ENCODE results near the gene ZFHX3.

Gene ZFHX3

DNA sequence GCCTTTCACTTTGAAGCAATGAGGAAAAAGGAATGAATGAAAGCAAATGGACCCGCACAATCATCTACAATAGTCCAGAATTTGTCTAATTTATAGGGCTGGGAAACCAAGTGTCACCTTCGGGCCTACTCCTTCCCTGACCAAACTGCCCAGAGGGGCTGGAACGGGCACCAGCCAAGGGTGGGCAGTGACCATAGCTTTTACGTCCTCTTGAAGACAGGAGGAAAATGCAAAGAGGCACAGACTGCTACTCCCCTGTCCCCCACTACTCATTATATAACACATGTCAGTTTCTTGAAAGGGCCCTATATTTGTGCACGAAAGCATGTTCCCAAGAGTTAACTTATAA is 122.3 kb downstream of the ZFHX3 start:
- no peak for DNase-seq

DNA sequence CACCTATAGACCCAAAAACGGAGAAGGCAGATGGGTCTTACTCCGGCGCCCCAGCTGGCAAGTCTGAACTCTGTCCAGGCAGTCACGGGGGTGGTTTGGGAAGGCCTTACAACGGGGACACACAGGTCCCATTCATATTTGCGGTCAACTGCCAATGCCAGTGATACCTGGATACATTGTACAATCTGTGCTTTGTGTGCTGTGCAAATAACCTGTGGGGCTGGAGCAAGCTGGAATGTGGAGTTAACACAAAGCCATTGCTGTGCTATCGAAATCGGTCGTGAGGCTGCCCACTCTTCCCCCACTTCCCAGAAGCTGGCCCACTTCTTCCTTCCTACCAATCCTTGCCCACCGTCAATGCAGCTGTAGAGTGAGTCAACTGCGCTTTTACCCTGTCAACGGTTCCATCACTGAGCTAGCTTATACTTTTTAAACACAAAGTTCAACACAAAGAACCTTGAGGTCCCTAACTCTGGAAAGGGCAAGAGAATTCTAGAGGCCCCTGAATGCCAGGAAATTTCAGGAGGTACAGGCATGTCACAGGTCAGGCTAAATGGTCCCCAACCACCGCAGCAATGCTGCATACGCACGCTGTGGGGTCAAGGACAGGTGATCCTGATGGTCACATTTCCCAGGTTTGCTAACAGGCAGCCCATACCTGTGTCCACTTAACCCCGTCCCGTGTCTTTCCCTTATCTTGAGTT is 122.8 kb downstream of the ZFHX3 start:
- no peak for DNase-seq

DNA sequence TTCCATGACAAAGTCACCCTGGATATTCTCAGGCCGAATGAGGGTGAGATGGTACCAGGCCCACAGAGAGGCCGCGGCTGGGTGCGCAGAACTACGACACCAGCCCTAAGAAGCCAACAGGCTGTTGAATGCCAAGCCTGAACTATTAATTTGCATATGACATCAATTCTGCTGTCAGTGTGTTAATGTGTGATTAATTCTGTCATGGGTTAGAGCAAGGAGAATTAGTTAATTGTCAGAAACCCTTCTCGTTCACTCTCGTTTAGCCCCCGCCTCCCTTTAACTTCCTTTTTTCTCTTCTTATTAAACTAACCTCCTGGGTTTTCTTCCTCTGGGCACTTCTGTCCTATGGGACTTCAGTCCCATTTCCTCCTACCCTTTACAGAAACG is 123.4 kb downstream of the ZFHX3 start:
- DNase-seq = no peak

DNA sequence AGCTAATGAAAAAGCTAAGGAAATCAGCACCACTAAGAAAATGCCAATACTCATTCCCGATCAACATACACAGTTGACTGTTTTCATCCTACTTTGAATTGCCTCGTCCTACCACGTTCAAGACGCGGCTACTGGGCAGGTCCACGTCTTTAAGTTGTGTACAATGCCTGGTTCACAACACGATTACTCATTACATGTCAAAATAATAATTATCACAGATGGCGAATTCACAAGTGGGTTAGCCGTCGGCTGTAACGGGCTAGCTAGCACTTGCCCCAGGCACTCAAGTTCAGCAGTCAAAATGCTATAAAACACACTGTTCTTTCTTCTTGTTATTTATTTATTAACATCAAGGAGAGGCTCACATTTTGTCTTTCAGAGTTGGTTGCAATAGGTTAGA is 124.2 kb downstream of the ZFHX3 start:
- DNase-seq = no peak

DNA sequence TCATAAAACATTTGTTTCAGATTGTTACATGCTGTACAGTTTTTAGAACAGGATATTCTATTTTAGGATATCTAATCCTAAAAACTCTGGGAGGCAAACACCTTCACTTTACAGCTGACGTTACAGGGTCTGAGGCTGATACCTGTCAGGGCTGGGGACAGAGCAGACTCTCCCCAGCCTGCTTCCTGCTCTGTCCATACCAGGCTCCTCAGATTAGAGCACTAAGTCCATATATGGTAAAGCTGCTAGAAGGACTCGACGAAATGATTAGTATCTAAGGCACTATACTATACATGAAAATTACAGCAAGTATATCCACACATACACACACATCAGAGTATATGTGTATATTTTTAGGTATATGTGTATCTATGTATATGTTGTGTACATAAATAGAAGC is 125.2 kb downstream of the ZFHX3 start:
- DNase-seq = no peak

DNA sequence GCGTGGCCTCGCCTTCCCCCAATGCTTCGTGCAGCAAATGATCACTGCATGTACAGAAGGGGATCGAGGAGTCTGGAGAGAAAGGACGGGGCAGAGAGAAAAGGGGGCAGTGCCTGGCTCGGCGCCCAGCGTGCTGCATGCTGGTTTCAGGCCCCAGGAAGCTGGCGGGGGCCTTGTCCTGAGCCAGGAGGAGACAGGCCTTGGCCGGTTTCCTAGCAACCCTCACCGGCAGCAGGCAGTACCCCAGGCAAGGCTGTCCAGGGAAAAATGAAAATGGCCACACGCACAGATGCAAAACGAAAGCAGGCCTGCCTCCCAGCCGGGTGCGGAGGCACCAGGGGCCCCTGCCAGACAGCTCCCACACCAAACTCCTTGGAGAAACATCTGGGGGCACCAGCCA is 126.3 kb downstream of the ZFHX3 start:
- DNase-seq = no peak

DNA sequence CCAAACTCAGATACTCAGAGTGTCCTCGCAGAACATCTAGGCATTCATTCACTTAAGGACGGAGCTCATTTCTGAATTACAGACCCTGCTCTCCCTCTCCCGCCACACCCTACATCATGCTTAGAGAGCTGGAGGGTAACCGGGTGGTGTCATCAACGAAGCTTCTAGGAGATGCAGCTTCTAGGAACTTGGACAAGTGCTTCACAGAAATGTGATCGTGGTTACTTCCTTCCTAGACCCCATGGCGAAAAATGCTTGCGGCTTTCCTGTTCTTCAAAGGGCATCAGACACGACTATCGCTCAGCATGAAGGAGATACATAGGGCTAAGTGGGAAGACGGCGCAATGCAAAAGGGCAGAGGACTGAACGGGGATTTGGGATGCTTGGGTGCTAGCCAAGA is 126.8 kb downstream of the ZFHX3 start:
- DNase-seq = no peak

DNA sequence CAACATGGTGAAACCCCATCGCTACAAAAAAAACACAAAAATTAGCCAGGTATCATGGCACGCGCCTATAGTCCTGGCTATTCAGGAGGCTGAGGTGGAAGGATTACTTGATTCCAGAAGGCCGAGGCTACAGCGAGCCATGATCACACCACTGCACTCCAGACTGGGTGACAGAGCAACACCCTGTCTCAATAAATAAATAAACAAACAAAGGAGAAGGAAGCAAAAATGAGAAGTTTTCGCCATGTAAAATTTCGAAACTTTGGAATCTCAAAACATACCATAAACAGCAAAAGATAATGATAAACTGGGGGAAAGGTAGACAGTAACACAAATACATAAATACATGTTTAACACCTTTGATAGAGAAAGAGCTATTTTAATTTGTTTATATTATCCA is 130.9 kb downstream of the ZFHX3 start:
- DNase-seq = no peak

DNA sequence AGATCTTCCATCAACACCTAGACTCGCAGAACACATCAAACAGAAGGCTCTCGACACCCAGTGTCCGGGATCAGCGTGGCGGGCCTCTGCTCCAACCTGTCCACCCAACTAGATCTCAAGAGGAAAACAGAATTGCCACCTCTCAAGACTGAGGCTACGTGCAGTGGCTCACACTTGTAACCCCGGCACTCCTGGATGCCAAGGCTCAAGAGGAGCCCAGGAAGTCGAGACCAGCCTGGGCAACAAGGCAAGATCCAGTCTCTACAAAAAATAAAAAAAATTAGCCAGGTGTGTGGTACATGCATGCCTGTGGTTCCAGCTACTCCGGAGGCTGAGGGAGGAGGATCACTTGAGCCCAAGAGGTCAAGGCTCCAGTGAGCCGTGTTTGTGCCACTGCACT is 132.6 kb downstream of the ZFHX3 start:
- DNase-seq = no peak

DNA sequence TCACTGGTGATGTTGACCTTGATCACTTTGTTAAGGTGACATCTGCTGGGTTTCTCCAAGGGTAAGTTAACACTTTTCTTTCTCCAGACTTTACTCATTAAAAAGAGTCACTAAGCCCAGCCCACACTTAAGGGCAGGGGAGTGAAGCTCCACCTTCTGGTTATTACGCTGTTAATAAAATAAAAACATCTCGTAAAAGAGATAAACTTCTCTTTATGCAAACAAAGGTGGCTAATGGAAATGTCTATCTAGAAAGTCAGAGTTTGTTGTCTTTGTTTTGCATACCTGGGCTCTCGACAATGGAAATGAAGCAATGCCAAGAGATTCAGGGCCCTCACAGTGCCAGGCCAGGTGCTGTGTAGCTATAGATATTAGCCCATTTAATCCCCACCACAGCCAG is 134.4 kb downstream of the ZFHX3 start:
- DNase-seq = no peak

DNA sequence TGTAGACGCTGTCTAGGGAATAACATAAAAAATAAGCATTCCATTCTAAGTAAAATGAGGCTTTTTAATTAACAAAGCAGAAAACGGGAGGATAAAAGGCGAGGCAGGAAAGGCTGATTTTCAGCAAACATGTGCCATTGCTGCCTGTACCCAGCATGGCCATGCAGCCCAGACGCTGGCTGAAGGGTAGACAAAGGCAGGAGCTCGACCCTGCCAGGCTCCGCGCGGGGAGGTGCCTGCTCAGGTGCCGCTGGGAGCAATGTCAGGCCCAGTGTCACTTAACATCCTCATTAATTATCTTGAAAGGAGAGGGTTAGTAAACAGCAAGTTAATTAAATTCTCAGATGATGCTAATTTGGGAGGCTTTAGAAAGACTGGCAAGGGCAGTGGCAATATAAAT is 136.0 kb downstream of the ZFHX3 start:
- DNase-seq = no peak

DNA sequence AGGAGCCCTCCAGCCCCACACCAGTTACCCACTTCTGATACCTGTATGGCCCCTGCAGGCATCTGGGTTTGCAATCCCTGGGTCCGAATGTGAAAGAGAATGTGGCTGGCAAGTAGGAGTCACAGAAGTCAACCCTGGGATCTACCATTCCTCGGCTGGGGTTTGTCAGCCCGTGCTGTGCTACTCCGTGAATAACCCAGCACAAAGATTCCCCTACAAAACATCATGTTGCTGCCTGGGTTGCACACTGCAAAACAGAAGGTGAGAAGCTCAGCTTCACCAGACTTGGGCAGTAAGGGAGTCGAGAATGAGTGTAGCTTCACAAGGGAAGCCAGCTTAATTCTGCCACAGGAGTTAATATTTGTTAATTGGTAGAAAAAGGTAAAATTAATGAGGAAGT is 137.1 kb downstream of the ZFHX3 start:
- DNase-seq = no peak

DNA sequence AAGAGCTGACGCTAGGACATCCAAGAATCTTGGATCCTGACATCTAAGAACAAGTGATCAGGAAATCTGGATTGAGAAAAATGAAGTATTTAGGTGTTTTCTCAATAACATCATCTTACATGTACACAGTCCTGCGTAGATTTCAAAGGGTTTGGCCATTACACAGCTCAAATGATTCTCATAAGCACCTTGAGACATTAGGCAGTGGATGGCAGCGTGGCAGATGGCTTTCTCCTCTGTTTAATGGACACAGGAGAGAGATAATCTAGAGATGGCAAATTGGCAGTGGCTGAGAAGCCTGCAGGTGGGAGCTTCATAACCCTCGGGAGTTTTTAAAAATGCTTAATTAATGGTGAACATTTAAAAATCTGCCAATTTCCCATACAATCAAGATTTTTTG is 137.5 kb downstream of the ZFHX3 start:
- no peak for DNase-seq

DNA sequence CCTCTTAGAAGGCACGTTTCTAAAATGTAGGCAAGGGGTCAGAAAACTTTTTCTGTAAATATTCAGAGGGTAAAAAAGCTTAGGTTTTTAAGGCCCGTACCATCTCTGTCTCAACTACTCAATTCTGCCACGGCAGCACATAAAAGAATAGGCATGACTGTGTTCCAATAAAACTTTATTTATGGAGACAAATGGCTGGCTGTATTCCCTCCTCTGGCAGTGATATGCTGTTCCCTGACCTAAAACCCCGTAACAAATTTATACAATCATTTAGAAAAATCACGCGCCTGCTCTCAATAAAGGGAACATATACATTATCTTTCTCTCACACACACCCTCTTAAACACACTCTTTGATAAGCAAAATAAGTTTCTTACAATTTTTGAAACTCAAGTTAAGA is 138.7 kb downstream of the ZFHX3 start:
- no peak for DNase-seq

DNA sequence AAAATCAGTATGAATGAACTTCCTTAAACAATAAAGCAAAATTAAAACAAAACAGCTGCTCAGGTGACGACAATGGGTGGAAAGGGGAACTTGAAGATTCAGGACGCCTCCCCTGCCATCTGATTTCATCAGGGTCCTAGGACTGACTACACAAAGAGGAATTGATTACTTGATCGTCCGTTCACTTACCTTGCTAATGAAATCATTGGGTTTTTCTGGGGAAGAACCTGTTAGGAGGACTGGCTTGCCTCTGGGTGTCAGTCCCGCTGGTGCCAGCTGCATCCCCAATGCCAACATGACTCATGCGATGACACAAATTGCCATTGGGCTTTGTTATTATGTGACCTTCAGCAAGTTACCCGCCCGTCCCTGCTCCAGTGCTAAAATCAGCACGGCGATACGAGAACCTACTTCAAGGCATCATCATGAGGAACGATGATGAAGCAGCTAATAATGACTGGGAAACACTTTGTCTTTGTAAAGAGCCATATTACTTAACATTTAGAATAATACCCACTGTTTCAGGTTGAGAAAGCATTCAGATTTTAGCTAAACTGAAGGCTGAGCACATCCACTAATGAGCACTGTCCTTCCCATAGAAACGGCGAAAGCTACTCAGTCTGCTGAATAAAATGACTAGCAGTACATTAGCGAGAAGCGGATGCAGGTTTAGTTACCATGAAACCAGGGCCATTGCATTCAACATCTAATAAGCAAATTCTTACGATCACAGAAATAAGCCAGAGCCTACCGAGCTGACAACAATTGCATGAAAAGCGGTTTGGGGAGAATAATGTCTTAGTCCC is 139.4 kb downstream of the ZFHX3 start:
- DNase-seq = no peak

DNA sequence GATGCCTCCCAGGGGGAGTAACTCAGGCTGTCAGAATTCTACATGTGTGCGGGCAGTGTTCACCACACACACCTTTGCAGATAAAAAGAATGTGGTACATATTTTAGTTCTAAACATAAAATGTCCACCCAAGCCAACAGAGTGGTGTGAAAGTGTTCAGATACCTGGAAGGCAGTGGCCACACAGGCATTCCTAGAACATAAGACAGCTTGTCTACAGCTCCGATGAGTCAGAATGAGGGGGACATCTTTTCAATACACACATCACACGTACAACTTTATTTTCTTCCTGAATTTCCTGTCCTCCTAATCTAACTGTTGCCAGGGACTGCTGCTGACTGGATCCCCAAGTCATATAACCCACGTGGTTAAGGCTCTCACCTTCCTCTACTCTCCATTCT is 142.3 kb downstream of the ZFHX3 start:
- no peak for DNase-seq

DNA sequence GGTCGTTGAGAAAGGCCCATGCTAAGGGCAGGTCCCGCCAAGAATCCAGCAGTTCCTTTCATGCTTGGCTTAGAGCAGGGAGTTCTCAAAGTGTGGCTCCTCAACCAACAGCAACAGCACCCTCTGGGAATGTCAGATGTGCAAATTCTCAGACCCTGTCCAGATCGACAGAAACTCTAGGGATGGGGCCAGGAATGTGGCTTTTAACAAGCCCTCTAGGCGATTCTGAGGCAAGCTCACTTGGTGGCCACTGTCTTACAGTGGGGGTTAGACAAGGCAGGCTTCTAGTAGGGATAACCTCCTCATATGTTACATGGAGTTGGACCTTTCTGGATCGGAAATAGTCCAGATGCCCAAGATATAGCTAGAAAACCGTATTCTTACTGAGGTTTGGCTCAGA is 144.8 kb downstream of the ZFHX3 start:
- DNase-seq = no peak

DNA sequence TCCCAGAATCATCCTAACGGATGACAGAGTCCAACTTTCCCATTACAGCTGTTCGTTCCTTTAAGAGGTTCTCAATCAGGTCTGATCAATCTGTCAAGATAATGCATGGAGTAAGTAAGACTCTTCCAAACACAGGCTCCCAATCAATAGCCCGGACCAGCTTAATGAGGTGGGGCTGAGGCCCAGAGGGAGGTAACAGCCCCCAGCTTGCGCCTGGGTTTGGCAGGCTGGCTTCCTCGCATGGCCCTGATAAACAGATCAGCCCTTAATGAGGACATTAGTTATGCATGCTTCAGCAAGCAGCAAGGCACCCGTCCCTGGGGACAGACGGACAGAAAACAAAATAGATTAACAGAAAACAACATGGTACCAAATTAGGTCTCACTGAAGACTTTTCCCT is 145.7 kb downstream of the ZFHX3 start:
- DNase-seq = no peak

DNA sequence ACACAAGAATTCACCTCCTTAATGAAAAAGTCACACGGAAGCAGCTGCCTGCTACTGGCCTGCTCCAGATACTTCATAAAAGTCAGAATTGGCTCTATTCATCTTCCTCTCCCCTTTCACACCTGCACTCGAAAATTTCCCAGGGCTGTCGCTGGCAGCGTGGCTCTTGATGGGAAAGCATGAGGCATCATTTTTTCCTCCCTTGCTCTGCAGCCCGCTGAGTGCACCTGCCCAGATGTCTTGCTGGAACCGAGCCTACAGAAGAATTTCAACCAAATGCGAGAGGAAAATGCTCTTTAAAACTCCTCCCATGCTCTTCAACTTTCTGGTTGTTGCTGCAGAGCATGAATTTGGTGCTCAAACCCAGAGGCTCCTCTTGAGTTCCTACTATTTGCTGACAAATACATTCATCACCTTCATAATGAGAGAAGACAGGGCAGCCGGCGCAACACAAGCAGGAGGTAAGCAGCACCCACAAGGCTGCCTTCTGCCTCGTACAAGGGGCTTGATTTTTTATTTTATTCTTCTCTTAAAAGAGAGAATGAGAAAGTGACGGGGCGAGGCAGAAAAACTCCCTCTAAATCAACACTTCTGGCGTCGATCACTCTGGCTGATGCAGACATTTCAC is 146.8 kb downstream of the ZFHX3 start:
- no peak for DNase-seq

DNA sequence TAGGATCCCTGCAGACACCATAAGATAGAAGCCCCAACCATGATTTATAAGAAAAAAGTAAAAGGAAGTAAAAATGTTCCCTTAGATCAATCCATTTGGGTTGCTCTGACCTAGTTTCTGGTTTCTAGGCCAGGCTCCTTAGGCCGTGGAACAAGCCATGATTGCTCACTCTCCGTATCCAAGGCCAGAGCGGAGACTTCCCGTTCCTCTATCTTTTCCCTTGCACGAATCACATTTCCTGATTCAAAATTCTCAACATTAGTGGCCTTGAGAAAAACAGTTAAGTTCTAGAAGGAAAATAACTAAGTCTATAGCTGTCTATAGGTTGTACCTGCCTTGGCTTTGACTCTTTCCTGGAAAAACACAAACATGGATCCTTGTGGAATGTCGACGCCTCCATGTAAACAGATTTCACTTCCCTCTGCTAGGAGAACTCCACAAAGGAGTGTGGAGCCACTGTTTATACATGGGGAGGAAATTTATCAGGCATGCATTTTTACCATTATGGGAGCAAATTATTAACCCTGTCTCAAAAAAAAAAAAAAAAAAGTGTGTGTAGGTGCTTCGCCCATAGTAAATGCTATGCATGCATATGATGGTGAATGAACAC is 149.6 kb downstream of the ZFHX3 start:
- DNase-seq = no peak

DNA sequence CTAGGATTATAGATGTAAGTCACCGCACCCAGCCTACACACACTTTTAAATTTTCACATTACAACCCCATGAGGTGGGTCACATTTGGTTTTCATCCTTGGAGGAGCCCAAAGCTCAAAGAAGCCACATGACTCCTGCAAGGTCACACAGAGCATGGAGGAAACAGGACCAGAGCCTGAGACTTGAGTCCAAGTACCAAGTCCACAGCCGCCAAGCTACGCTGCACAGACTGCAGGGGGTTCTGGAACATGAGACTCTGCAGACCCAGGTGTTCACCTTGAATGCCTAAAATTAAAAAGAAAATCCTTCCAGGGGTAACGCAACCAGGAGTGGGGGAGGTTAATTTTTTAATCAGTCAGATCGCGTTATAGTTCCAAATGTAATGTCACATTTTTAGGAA is 150.2 kb downstream of the ZFHX3 start:
- DNase-seq = no peak

DNA sequence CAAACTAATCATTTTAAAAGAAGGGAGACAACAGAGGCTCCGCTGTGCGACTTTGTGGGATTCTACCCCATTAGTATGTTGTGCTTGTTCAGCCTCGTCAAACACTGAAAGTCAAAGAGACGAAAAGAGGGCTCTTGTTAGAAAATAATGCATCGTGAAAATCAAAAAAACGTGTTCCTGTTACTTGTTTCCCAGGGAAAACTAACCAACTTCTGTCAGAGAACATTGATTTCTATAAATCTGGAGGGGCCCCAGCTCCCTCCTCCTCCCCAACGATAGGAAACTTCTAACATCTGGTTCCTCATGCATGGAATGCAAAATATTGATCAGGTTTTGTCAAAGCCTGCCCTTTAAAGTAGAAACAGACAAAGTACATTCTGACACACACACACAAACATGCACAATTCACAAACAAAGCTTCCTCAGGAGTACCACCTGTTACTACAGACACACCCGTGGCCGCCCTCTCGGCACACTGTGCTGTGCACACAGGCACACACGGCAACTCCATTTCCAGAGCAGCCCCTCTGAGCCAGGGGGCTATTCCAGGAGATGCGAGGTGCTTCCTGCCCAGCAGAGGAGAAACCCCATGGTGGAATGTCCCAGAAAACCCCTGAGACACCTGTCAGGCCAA is 151.3 kb downstream of the ZFHX3 start:
- DNase-seq = no peak

DNA sequence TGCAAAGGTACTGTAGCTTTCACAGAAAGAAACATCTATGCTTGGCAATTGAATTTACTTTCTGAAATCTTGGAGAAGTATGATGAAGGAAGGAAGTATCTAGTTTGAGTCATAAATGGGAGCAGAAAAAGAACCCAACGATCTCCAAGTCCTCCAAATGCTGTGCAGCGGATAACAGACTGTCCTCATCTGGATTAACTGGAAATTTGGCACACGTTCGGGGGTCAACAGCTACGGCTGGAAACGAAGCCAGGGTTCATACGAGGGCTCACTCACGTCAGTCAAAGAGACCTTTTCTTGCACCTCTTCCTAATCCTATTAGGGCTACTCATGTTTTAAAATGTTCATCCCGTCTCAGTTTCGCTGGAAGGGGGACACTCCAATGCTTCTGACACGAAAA is 152.0 kb downstream of the ZFHX3 start:
- no peak for DNase-seq

Measured in activated CD4-positive, alpha-beta T cell treated with anti-CD3 and anti-CD28 coated beads, Interleukin-2, amount 50 U/mL, for 1 hour (primary cell).